ENCODE data around the gene ABR. TPM values are rescaled to one million over a fixed set of nuclear protein-coding genes. Genes with fewer than 3 reads are reported as not detected.

ABR gene
- total and polyA plus RNA-seq, 7 donors, result 30.4 to 146 (median 79.3) TPM

DNA sequence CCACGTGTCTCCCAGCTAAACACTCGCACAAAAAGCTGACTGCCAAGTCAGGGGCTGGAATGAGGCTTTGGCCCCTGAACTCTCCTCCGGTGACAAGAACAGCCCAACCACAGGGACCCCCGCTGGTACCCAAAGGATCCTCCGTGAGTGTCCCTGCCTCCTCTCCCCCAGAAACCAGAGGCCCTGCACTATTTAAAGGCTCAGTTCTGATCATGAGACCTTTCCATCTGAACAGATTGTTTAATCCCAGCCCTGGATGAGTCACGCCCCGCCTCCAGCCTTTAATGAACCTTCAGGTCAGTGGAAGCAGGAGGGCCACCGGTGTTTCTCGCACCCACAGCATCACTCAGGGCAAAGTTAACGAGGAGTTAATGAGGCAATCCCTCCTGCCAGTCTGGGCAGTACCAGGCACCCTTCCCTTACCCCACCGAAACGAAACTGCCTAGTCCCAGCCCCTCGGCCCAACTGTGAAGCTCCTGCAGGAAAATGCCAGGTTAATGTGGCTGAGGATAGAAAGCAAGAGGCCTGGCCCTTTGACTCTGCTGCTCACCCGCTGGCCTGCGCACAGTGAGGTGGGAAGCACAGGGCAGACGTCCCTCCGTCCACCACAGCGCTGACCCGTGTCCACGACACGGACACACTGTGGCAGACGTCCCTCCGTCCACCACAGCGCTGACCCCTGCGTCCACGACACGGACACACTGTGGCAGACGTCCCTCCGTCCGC is 150.4 kb downstream of the ABR start:
- Histone ChIP-seq H3K4me1 (peaks cover 0 to 72% (median 45%) of the 10 kb centered on the region in 4 donors), H3K27me3 (no peaks in the 10 kb centered on the region), H3K27ac (peak overlapping the region; percentile 68 to 84 (median 82)), H3K4me3 (peak overlapping the region in 1 of 4 donors; percentile 60), H3K9me3 (no peaks in the 10 kb centered on the region), H3K36me3 (peaks cover 0 to 8% (median 0%) of the 10 kb centered on the region in 4 donors)
- 80 to 81% methylated on average over 30 of the region's 30 CpGs for WGBS, 2 donors
- peak; percentile 87 for DNase-seq
- intact Hi-C loops (cut with DNase I), result no loop called here
- TF ChIP-seq POLR2A (IDR thresholded peaks at IDR 0.05) (no peak), CTCF (IDR thresholded peaks at IDR 0.05) (no peak), EP300 (IDR thresholded peaks at IDR 0.05) (no peak), POLR2AphosphoS5 (IDR thresholded peaks at IDR 0.05) (peak in 1 of 4 donors; percentile 67)

- WGBS, 2 donors, result 91% methylated on average over 9 of the region's 9 CpGs
- peak overlapping the region in 2 of 4 donors; percentile 34 to 55 for H3K27ac ChIP-seq
These were observed 152.7 kb downstream of the ABR start for GRCh38 chr17:1027044-1027443.

DNA sequence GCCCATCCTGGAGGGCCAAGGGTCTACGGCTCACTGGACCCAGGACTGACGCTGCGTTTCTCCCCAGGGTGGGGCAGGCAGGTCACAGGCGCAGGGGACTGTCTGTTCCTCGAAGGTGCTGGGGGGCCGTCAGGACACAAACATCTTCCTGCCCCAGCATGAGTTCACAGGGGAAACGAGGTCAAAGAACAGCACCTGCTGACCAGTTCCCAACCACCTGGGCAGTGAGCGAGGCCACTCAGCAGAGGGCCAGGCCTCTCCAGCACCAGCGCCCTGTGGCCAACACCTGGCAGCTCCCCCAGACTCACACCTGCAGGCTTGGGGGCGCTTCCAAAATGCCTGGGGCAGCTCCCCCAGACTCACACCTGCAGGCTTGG is 153.2 kb downstream of the ABR start:
- H3K4me3 ChIP-seq, result no peak overlapping the region
- no peaks in the 10 kb centered on the region for H3K9me3 ChIP-seq
- no peaks in the 10 kb centered on the region for H3K27me3 ChIP-seq
- no peak for TF ChIP-seq EP300 (IDR thresholded peaks at IDR 0.05)
- TF ChIP-seq POLR2AphosphoS5 (IDR thresholded peaks at IDR 0.05), result no peak
- no peak for TF ChIP-seq POLR2A (IDR thresholded peaks at IDR 0.05)
- TF ChIP-seq CTCF (IDR thresholded peaks at IDR 0.05), result no peak
- WGBS, 2 donors, result 91 to 94% methylated on average over 10 of the region's 10 CpGs
- H3K4me1 ChIP-seq, result peaks cover 0 to 78% (median 43%) of the 10 kb centered on the region in 4 donors
- intact Hi-C loops (cut with DNase I), result no loop called here
- H3K27ac ChIP-seq, result peak overlapping the region in 2 of 4 donors; percentile 19 to 55
- H3K36me3 ChIP-seq, result peaks cover 0 to 4% (median 0%) of the 10 kb centered on the region in 4 donors
- no peak for DNase-seq

More at GRCh38 chr17:1027044-1027443, 152.7 kb downstream of the ABR start:
- H3K9me3 ChIP-seq, result no peaks in the 10 kb centered on the region
- no peak overlapping the region for H3K4me3 ChIP-seq
- H3K4me1 ChIP-seq, result peaks cover 0 to 79% (median 47%) of the 10 kb centered on the region in 4 donors
- H3K27me3 ChIP-seq, result no peaks in the 10 kb centered on the region
- TF ChIP-seq POLR2A (IDR thresholded peaks at IDR 0.05) (no peak), CTCF (IDR thresholded peaks at IDR 0.05) (no peak), POLR2AphosphoS5 (IDR thresholded peaks at IDR 0.05) (no peak), EP300 (IDR thresholded peaks at IDR 0.05) (no peak)
- H3K36me3 ChIP-seq, result peaks cover 0 to 4% (median 0%) of the 10 kb centered on the region in 4 donors
- intact Hi-C loops (cut with DNase I), result no loop called here
- no peak for DNase-seq

DNA sequence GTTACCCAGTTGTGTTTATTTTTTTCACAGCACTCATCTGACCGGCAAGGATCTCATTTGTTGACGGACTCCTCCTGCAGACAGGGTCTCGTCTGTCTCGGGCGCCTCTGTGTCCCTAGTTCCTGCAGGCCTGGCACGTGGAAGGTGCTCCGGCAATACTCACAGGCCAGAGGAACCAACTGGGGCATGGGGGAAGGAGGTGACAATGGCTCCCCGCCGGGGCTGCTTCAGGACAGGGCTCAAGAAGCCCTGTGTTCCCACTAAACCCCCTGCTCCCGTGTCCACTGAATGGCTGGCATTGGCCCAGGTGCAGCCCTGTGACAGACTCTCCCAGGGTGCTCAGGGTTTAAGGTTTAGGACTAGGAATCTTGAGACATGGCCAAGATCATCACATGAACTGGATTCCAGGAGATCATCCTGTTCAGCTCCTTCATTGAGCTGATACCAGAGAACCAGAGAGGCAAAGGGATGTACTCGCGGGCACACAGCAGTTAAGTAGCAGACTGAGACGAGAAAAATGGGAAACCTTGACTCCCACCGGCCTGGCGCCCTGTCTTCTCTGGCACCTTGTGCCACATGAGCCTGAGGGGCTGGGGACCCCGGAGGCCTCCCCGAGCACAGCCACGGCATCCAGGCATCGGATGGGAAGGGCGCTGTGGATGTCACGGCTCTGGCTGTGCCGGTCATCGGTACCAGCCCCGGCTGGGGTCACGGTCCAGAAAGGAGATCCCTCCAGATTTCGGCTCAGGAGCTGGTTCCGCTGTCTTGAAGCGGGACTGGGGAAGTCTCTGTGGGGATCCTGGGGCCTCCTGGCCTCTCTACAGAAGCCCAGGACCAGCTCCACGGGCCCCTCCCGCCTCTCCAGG is 153.8 kb downstream of the ABR start:
- Histone ChIP-seq H3K9me3 (no peaks in the 10 kb centered on the region), H3K36me3 (peaks cover 0 to 4% (median 0%) of the 10 kb centered on the region in 4 donors), H3K27ac (peak overlapping the region in 2 of 4 donors; percentile 19 to 55), H3K4me3 (no peak overlapping the region), H3K27me3 (no peaks in the 10 kb centered on the region), H3K4me1 (peaks cover 0 to 71% (median 37%) of the 10 kb centered on the region in 4 donors)
- TF ChIP-seq EP300 (IDR thresholded peaks at IDR 0.05) (no peak), CTCF (IDR thresholded peaks at IDR 0.05) (no peak), POLR2AphosphoS5 (IDR thresholded peaks at IDR 0.05) (no peak), POLR2A (IDR thresholded peaks at IDR 0.05) (no peak)
- intact Hi-C loops (cut with DNase I), result no loop called here
- no peak for DNase-seq
- WGBS, 2 donors, result 93% methylated on average over 30 of the region's 30 CpGs
